HCEC 1CT (cell line): ENCODE measurements around the gene ATP6AP1.
"Not testable (repeated sequence)": the region's sequence is repeated elsewhere in the genome, so short reads cannot be mapped to it uniquely, and the experiment has no call there.

Experiments
- DNase-seq: peaks from one replicate; pipeline ENCODE4 v3.0.0-alpha.2; 2017

ATP6AP1 gene

GRCh38 chrX:154428176-154429171 is at the start of gene ATP6AP1:
Gene ATP6AP1 (plus strand): TSS chrX:154428677. CDS start chrX:154428693, 16 bp downstream.
- DNase-seq: peak; percentile 89

GRCh38 chrX:154378799-154379568 is 49.5 kb upstream of the ATP6AP1 start, which contains the start of gene EMD:
Gene EMD (plus strand): TSS chrX:154379295. CDS start chrX:154379485, 190 bp downstream.
- peak; percentile 96 for DNase-seq

GRCh38 chrX:154379569-154379951 is 48.9 kb upstream of the ATP6AP1 start:
- peak; percentile 0 for DNase-seq

GRCh38 chrX:154380153-154380552 is 48.3 kb upstream of the ATP6AP1 start:
- DNase-seq: peak; percentile 17

- DNase-seq: no peak
These were observed 47.7 kb upstream of the ATP6AP1 start for GRCh38 chrX:154380787-154381186.

GRCh38 chrX:154381271-154381670 is 47.2 kb upstream of the ATP6AP1 start:
- no peak for DNase-seq

GRCh38 chrX:154382483-154383069 is 45.9 kb upstream of the ATP6AP1 start:
- peak; percentile 0 for DNase-seq

GRCh38 chrX:154383359-154384283 is 44.9 kb upstream of the ATP6AP1 start:
- no peak for DNase-seq

- no peak for DNase-seq
These were observed 44.1 kb upstream of the ATP6AP1 start for GRCh38 chrX:154384284-154384892.

GRCh38 chrX:154388094-154388493 is 40.4 kb upstream of the ATP6AP1 start:
- DNase-seq: not testable (repeated sequence)

- DNase-seq: not testable (repeated sequence)
These were observed 39.8 kb upstream of the ATP6AP1 start for GRCh38 chrX:154388649-154389048.

- not testable (repeated sequence) for DNase-seq
These were observed 38.4 kb upstream of the ATP6AP1 start for GRCh38 chrX:154389812-154390747.

GRCh38 chrX:154396363-154396762 is 32.1 kb upstream of the ATP6AP1 start:
- DNase-seq: not testable (repeated sequence)

- DNase-seq: peak; percentile 63
These were observed 31.2 kb upstream of the ATP6AP1 start for GRCh38 chrX:154396973-154397887.

GRCh38 chrX:154397888-154398667 is 30.4 kb upstream of the ATP6AP1 start, which contains the start of gene RPL10:
Gene RPL10 (plus strand): TSS chrX:154398377. CDS start chrX:154398520, 143 bp downstream.
- DNase-seq: peak; percentile 95

GRCh38 chrX:154398668-154399526 is 29.6 kb upstream of the ATP6AP1 start:
- DNase-seq: peak; percentile 54
